Measurements from ENCODE around the gene UBL4B.

DNA sequence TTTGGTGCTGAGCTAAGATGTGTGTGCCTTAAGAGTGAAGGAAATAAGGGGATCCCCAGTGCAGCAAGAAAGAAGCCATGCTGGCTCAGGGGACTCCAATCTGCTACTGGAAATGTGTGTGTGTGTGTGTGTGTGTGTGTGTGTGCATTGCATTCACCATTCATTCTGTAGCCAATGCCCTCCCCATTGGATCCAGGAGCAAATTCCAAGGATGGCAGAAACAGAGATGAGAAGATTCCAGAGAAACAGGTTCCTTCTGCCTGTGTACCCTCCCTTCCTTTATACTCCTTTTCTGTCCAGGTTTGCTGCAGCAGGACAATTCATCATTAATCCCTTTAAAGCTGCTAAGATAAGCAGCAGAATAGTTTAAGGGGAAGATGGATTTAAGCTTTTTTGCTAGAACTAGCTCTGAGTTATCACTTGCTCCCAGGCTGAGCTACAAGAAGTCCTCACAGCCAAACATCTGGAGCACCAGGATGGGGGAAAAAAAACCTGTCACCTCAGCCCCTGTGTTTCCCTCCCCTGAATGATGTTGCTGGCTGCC lies 41.2 kb downstream of the UBL4B start:
- no peak for TF ChIP-seq POLR2A (IDR thresholded peaks at IDR 0.05)
- TF ChIP-seq POLR2AphosphoS5 (IDR thresholded peaks at IDR 0.05) = no peak
- no peak for TF ChIP-seq CTCF (IDR thresholded peaks at IDR 0.05)
- no peak for TF ChIP-seq EP300 (IDR thresholded peaks at IDR 0.05)

Data from gastroesophageal sphincter (tissue), 3 donors.